GM19324 (cell line): ENCODE results near the gene RPL5.

ENCODE experiments used
- ATAC-seq: cut with Tn5 transposase; IDR thresholded peaks from one replicate; pipeline ENCODE4 v1.9.1; 2021; ENCODE audit warnings: mild to moderate bottlenecking, moderate library complexity; ENCODE audit not compliant: unreplicated experiment, low FRiP score

Gene RPL5

DNA sequence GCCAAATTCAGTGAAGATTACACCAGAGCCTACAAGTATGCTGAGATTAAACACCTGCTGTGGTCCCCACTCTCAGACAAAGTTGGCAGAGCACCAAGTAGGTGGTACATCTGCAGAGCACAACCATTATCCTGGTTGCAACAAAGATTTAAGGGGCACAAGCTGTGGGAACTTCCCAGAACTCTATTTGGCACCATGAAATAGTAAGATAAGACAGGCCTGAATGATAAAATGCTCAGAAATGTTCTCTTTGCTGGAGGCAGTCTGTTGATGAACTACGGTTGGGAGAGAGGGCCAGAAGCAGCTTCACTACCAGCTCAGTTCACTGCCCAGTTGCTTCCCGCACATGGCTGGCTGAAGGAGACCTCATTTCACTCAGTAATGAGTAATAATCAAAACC lies 19.9 kb downstream of the RPL5 start:
- ATAC-seq = no peak

DNA sequence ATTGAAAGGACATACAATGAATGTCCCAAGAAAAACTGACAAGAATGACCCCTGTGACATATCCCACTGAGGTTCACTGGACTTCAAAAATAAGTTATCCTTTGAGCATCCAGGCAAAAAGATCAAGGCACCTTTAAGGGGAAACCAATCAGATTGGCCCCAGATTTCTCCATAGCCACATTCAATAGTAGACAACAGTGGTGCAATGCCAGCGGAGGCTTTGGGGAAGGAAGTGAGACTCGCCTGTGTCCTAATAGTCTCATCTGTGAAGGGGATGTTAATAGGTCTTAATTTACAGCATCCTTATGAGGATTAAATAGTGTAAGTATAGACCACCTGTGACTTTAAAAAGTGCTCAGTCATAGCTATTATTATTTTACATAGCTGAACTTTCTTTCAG lies 21.5 kb downstream of the RPL5 start:
- no peak for ATAC-seq

DNA sequence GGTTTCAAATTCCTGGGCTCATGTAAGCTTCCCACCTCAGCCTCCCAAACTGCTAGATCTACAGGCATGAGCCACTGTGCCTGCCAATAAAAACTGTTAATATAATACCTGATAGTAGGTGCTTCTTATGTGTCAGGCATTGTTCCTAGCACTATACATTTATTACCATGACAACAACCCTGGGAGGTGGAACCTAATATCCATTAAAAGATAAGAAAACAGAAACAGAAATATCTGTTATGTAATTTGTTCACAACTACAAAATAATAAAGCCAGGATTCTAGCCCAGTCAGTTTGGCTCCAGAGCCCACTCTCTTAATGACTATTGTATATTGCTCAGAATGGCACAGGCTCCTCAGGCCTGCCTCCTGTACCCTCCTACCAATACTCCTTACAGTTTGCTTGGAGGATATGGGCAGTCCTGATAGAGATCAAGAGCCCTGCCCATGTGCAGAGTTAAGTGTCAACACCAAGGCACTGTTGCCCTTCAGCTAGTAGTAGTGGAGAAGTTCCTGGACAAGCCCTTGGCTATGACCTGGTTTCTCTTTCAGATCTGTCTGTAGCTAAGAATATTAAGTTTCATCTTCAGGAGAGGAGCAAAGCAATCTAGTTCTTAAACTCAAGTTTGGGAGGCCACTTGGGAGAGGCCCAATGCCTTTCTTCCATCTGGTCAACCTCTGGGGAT lies 22.4 kb downstream of the RPL5 start:
- ATAC-seq = peak; percentile 61

DNA sequence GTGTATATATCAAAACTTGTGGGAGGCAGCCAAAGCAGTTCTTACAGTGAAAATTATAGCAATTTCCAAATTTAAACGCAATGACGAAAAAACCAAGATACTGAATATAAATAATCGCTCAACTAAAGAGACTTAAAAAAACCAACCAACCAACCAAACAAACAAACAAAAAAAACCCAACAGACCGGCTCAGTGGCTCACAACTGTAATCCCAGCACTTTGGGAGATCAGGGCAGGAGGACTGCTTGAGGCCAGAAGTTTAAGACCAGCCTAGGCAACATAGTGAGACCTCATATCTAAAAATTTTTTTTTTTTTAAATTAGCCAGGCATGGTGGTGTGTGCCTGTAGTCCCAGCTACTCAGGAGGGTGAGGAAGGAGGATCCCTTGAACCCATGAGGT lies 23.4 kb downstream of the RPL5 start:
- ATAC-seq = no peak

DNA sequence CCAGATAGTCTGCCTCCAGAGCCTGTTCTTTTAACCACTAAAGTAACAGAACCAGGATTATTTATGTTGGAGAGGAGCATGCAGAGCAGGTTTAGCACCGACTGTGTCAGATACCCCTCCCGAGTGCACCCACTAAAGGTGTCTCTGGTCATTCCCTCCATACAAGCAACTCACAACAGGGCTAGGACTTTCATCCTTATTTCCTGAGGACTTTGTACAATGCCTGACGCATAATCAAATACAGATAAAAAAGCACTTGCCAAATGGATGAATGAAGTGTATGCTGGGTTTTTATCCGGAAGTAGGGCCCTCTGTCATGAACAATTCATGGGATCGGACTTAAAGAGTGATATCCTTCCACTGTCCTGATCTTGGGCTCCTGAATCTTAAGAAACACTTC lies 26.0 kb downstream of the RPL5 start:
- no peak for ATAC-seq

DNA sequence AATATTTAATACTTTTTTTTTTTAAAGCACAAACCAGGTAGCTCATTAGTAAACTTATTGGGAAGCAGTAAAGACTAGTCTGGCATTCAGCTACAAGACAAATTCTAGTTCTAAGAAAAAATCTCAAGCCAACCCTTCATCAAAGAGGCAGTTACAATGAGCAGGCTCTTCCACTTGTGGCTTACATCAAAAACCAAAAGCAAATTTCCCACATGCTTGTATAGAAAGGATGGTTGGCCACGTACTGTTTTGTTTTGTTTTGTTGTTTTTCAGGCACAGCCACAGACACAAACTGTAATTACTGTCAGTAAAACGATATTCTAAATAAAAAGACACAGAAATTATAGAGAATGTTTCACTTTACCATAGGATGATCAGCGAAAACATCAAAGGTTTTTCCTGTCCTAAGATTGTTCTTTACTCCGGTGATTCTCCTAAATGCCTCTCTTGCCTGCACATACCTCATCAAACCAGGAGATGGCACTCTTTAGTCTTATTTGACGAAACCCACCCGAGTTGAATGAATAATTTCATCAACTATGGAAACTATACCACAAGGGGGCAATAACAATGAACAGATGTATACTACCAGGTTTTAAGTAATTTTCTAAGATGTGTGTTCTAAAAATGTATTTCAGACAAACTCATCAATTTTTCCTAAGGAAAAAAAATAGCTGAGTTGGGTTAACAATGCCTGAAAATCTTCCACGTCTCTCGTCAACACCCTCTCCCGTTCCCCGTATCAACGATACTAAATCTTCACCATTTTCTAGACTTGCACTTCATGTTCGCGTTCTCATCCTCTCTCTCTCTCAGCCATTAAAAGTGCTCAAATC lies 26.9 kb downstream of the RPL5 start:
- peak; percentile 54 for ATAC-seq

DNA sequence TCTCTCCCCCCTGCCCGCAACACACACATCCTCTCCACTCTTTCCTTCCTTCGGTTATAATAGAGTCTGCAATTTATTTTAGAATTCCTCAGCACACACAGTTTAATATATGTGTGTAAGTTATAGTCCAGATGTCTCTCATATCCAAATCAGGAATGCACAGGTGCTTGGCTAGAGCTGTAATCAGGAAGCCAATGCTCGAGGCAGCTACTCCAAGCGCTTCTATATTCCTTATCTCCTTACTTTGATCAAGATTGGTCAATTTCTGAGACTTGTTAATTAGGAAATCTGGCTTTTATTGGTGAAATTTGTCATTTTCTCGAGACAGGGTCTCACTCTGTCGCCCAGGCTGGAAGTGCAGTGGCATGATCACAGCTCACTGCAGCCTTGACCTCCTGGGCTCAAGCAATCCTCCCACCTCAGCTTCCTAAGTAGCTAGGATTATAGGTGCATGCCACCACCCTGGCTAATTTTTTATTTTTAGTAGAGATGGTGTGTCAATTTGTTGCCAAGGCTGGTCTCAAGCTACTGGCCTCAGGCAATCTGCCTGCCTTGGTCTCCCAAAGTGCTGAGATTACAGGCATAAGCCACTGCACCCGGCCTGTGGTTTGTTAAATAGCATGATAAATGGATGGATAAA lies 27.7 kb downstream of the RPL5 start:
- peak; percentile 13 for ATAC-seq

DNA sequence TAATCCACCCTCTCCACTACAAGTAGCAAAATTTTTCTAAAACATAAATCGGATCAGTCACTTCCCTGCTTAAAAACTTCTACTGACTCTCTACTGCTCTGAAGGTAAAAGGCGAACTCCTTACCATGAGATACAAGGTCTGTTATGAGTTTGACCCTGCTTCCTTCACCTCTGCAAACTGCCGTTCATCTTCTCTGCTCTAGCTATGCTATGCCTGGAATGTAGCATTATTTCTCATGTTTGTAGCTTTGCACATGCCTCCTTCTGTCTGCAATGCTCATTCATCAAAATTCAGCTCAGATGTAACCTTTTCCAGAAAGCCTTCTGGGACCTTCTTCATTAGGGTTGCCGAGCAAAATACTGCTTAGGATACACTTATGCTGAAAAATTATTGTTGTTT lies 30.8 kb downstream of the RPL5 start:
- ATAC-seq = no peak

DNA sequence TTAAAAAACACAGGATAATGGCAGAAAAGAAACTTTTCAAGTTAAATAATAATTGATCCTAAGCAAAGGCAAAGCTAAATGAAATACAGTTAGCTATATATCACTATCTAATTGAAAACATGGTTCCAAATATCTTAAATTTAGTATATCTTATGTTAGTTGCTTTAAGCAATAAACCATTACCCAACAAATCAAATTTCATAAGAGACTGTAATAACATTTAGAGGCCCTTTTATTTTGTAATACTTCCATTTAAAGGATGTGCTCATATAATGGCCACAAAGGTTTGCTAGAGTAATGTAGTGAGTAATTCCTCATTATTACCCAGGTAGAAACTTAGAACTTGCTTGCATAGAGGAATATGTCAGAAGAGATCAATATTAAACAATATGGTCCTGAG lies 32.3 kb downstream of the RPL5 start:
- no peak for ATAC-seq

DNA sequence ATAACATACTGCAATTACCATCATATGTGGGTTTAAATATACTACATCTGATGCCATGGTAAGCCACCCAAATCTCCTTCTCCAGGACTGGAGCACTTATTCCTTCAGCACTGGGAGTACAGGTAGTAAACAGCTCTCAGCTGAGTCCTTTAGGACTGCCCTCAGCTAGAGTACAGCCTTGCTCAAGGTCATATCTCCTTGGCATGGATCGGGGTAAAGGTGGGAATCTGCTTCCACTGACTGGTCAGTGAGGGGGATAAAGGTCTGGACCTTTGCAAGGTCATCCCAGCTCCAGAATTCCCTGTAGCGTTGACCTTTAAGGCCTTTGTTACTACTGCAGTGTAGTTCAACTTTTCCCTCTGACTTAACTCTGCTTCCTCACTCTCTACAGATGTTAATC lies 38.8 kb downstream of the RPL5 start:
- no peak for ATAC-seq

DNA sequence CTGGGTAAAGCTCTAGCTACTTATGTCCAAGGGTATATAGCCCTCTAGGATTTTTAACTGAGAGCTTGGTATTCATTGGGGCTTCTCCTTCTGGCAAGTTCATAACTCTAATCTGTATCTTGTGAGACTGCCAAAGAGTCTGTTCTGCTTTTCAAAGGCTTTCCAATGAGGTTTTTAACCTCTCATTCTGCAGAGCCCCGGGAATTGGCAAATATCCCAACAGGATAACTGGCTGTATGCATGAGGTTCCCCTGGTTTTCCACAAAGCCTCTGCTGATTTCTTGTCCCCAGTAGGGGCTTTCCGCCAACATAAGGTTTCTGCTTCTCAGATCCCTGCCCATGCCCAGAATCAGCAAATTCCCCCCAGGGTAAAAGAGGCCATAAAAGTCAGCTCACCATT lies 40.9 kb downstream of the RPL5 start:
- ATAC-seq = no peak

DNA sequence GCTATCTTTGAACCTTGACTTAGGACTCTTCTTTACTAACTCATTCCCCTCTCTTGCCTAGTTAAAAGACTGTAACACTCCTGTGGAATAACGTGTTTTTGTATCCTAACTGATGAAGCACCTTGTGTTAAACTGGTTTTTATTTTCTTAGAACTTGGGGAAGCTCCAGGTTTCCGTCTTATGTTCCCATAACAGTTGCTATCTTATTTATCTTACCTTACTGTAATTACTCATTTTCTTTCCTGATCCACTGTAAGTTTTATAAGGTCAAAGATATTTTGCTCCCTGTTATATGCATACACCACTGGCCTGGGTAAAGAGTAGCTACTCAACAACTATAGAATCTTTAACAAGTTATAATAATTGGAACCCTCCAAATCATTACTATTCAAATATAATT lies 43.1 kb downstream of the RPL5 start:
- ATAC-seq = no peak

DNA sequence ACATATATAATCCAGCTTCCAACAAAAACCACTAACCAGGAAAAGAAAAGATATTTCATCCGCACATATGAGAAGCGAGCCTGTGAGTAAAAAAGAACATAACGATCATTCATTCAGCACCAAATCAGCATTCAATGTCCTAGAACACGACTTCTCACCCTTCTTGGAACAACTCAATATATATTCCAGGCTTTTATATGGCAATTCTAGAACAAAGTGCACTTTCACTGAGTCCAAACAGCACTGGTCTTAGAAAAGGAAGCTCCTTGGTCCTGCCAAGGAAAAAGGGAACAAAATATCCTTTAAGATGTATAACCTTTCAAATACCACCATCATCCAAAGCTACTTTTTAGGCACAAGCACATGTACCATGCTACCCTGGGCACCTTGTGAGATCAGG lies 44.5 kb downstream of the RPL5 start:
- no peak for ATAC-seq

DNA sequence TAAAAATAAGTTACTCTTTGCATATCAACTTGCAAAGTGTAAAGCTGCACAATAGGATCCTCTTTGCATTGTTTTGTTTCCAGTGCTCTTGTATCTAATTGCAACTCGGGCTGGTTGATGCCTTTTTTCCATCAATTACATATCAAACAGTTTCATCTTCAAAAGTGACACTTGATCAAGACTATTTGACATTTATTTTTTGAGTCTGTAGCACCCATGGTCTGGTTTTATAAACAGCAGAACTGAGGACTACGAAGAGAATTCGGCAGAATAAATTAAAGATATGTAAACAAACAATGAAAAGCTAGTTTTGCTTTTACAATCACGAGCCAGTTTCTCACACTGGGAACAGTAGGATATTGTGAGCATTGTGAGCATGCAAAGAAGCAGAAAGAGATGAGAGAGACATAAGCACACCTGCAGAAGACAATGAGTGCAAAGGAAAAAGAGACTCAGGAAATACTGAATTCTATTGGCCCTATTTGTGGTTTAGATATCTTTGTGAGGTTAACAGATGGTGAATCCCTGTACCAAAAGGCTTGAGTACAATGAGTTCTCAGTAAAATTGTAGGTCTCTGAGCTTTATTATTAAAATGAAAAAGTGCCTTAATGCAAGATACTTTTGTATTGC lies 45.4 kb downstream of the RPL5 start:
- no peak for ATAC-seq

DNA sequence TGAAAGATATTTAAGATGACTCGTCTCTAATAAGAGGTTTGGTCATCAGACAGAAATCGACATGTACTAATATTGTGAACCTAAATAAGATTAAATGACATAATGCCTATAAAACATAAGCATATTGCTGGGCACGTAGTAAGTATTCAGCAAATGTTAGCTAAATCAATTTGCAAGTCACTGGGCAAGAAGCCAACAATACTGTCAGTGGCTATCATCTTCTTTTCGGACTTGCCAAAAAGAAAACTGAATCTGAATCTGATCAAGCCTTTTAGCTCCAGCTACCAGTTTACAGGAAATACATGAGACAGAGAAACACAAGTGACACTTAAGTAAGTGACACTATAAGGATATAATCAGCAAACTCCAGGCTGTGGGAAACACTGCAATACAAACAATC lies 46.0 kb downstream of the RPL5 start:
- no peak for ATAC-seq

DNA sequence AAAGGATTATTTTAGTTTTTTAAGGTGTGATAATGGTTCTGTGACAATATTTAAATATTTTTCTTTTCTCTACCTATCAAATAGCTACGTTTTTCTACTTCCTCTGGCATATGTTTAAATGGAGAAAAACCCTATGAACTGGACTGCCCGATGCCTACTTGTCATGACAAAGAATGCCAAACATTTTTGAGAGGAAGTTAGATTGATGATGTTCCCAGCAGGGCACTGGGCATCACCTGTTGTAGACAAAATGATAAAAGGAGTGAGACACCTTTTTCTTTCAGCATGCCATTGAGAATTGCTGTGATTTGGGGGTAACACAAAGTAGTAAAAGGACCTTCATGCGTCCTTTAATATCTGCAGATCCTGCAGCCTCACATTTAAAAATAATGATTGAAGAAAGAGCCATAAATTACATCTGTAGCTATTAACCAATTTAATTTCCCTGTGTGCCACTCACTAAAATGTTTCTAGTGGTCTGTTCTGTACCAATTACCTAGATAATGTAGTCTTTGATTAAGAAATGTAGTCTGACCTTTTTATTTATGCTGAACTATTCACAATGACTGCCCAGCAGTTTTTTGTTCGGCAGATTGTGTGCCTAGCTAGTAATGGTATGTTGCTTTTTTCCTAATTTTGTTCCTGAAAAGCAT lies 47.6 kb downstream of the RPL5 start:
- no peak for ATAC-seq

DNA sequence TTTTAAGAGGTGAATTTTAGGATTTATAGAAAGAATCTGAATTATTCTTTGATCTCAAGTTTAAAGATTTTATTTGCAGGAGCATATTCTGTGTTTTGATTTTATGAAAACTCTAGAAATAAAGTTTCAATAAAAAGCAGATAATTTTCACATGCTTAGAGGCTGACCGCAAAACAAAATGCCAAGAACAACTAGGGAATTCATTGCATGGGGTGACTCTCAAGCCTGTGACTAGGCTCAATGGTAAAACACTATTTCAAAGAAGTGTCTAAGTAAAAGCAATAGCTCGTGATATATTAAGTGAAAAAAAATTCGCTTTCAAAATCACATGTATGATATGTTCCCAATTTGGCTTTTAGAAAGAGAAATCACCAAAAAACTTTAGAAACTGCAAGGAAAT lies 49.6 kb downstream of the RPL5 start:
- ATAC-seq = no peak

DNA sequence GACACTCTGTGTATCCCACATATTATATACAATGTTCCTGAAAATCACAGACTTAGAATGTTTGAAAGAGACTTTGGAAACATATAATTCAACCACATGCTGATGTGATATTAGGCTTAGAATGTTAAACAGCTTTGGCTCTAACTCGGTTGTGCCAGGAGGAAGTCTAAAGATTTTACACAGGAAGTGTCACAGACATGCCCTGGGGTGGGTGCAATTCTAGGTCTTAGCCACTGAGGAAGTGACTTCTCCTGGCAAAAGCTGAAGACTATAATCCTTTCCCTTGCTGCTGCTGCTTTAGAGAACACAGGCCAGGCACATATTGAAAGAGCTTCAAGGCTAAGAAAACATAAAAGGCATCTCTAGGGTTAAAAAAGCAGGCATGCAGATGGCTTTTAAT lies 51.0 kb downstream of the RPL5 start:
- ATAC-seq = no peak

DNA sequence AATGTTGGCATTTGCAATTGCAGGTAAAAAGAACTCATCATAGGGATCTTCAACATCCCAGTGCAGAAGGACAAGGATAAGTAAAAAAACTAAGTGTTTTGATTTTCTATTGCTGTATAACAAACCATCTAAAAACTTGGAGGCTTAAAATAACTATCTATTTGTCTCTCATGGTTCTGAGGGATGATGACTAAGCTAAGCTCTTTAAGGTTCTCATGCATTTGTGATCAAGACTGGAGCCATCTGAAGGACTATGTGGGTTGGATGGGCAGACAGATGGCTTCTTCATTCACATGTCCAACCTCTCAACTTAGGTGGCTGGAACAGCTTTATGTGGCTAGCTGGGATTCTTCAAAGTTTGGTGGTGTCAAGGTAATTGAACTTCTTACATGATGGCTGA lies 51.5 kb downstream of the RPL5 start:
- no peak for ATAC-seq

DNA sequence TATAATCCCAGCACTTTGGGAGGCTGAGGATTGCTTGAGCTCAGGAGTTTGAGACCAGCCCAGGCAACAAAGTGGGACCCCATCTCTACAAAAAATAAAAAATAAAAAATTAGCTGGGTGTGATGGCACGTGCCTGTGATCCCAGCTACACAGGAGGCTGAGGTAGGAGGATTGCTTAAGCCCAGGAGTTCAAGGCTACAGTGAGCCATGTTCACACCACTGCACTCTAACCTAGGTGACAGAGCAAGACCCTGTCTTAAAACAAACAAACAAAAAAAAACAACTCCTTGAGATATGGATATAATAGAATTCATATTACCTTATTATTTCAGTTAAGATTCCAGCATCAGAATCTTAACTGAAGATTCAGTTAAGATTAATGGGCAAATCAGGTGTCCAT lies 52.4 kb downstream of the RPL5 start:
- ATAC-seq = no peak

DNA sequence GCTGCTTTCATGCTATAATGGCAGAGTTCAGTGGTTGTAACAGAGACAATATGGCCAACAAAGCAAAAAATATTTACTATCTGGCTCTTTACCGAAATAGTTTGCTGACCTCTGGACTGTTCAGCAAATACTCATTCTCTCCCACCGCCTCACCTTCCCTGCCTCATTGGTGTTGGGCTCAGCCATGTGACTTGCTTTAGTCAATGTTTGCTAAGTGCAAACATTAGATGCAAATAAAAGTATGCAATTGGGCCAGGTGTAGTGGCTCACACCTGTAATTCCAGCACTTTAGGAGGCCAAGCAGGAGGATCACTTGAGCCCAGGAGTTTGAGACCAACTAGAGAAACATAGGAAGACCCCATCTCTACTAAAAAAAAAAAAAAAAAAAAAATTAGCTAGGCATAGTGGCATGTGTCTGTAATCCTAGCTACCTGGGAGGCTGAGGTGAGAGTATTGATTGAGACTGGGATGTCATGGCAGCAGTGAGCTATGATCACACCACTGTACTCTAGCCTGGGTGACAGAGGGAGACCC lies 55.1 kb downstream of the RPL5 start:
- ATAC-seq = no peak
